ENCODE results near the gene ABCF2. TPM values are rescaled to one million over a fixed set of nuclear protein-coding genes. Genes with fewer than 3 reads are reported as not detected.

ABCF2 gene
- total and polyA plus RNA-seq, 2 donors (not counting 1 experiment from before 2014, with no cell fraction given) = 16.1 to 30.2 TPM

DNA sequence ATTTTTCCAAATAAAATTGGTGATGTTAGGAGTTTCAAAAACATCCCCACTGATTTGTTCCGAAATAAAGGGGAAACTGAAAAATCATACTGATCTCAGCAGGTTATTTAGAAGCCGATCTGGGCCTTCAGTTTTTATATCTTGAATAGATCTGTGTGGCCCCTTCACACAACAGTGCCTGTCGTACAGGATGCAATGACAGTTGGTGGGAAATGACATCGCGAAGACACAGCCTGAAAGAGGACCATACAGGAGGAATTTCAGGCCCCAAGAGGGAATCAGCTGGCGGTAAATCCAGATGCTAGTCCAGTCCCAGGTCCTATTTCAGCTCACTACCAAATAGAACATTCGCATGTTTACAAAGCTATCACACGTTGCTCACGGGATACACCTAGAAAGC lies 19.7 kb downstream of the ABCF2 start:
- no peak for DNase-seq
- H3K9me3 Mint-ChIP-seq (ENCODE audit: insufficient read depth) = no peaks in the 10 kb centered on the region

GRCh38 chr7:151206914-151207313 lies 20.1 kb downstream of the ABCF2 start:
- no peak overlapping the region for H3K4me3 Mint-ChIP-seq
- no peak for ATAC-seq (ENCODE audit: low read depth)

More for the DNA sequence above, 19.7 kb downstream of the ABCF2 start:
- Histone ChIP-seq H3K27ac (ENCODE audit: low read length in 2 of 2) (no peak overlapping the region), H4K20me1 (ENCODE audit: control insufficient read depth, insufficient read depth, low read length, poor library complexity, severe bottlenecking) (no peaks in the 10 kb centered on the region), H3K36me3 (replicated peaks in 1 of 2; ENCODE audit: control extremely low read depth in 1 of 2, control insufficient read depth in 1 of 2, extremely low read depth in 1 of 2, insufficient read depth in 2 of 2, low read length in 1 of 2) (no peaks in the 10 kb centered on the region), H3K4me3 (ENCODE audit: control extremely low read depth in 1 of 5, extremely low read depth in 1 of 5, insufficient read depth in 1 of 5, low read depth in 2 of 5, low read length in 4 of 5) (no peak overlapping the region), H3K4me2 (replicated peaks; ENCODE audit: low read depth, low read length, poor library complexity, severe bottlenecking) (no peak overlapping the region), H3K4me1 (ENCODE audit: control insufficient read depth in 2 of 2, insufficient read depth in 2 of 2, low read length in 2 of 2) (no peaks in the 10 kb centered on the region), H3K27me3 (replicated peaks in 1 of 4; ENCODE audit: control extremely low read depth in 1 of 4, control insufficient read depth in 3 of 4, insufficient read depth in 4 of 4, low read length in 3 of 4) (peaks cover 0 to 22% (median 1%) of the 10 kb centered on the region in 4 experiments), H3K79me2 (ENCODE audit: control insufficient read depth, insufficient read depth, low read length) (no peaks in the 10 kb centered on the region), H2AFZ (ENCODE audit: insufficient read depth, low read depth, low read length, poor library complexity, severe bottlenecking) (no peak overlapping the region), H3K9me3 (ENCODE audit: control extremely low read depth in 1 of 3, control insufficient read depth in 2 of 3, insufficient read depth in 1 of 3, low read length in 2 of 3) (no peaks in the 10 kb centered on the region), H3K9ac (ENCODE audit: low read length) (no peak overlapping the region)
- CTCF ChIA-PET = no interaction called here
- intact Hi-C loops (cut with micrococcal nuclease) = no loop called here
- ATAC-seq (ENCODE audit: low read depth) = no peak
- no peak overlapping the region for H3K4me3 Mint-ChIP-seq
- WGBS (ENCODE audit: insufficient coverage) = 9% methylated on average over 9 of the region's 9 CpGs
- no peak overlapping the region for H3K27ac Mint-ChIP-seq
- H3K27me3 Mint-ChIP-seq = peaks cover 18% of the 10 kb centered on the region
- TF ChIP-seq, protein P1, sequence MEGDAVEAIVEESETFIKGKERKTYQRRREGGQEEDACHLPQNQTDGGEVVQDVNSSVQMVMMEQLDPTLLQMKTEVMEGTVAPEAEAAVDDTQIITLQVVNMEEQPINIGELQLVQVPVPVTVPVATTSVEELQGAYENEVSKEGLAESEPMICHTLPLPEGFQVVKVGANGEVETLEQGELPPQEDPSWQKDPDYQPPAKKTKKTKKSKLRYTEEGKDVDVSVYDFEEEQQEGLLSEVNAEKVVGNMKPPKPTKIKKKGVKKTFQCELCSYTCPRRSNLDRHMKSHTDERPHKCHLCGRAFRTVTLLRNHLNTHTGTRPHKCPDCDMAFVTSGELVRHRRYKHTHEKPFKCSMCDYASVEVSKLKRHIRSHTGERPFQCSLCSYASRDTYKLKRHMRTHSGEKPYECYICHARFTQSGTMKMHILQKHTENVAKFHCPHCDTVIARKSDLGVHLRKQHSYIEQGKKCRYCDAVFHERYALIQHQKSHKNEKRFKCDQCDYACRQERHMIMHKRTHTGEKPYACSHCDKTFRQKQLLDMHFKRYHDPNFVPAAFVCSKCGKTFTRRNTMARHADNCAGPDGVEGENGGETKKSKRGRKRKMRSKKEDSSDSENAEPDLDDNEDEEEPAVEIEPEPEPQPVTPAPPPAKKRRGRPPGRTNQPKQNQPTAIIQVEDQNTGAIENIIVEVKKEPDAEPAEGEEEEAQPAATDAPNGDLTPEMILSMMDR (IDR thresholded peaks at IDR 0.05) = no peak
- no peak for TF ChIP-seq EZH2 (IDR thresholded peaks at IDR 0.05; ENCODE audit: borderline replicate concordance, insufficient read depth, low read depth, low read length, poor library complexity, severe bottlenecking)
- POLR2A ChIA-PET = no interaction called here
- no peaks in the 10 kb centered on the region for H3K4me1 Mint-ChIP-seq

More at GRCh38 chr7:151206914-151207313, 20.1 kb downstream of the ABCF2 start:
- H3K27me3 Mint-ChIP-seq = peaks cover 18% of the 10 kb centered on the region
- H3K9ac ChIP-seq (ENCODE audit: low read length) = no peak overlapping the region
- H3K79me2 ChIP-seq (ENCODE audit: control insufficient read depth, insufficient read depth, low read length) = no peaks in the 10 kb centered on the region
- ChIA-PET POLR2A (no interaction called here), CTCF (no interaction called here)
- H3K9me3 ChIP-seq (ENCODE audit: control extremely low read depth in 1 of 3, control insufficient read depth in 2 of 3, insufficient read depth in 1 of 3, low read length in 2 of 3) = no peaks in the 10 kb centered on the region
- no peak overlapping the region for H3K4me2 ChIP-seq (replicated peaks; ENCODE audit: low read depth, low read length, poor library complexity, severe bottlenecking)
- no peak overlapping the region for H2AFZ ChIP-seq (ENCODE audit: insufficient read depth, low read depth, low read length, poor library complexity, severe bottlenecking)
- no peak overlapping the region for H3K27ac Mint-ChIP-seq
- no peaks in the 10 kb centered on the region for H3K4me1 Mint-ChIP-seq
- H4K20me1 ChIP-seq (ENCODE audit: control insufficient read depth, insufficient read depth, low read length, poor library complexity, severe bottlenecking) = no peaks in the 10 kb centered on the region
- H3K9me3 Mint-ChIP-seq (ENCODE audit: insufficient read depth) = no peaks in the 10 kb centered on the region
- H3K4me1 ChIP-seq (ENCODE audit: control insufficient read depth in 2 of 2, insufficient read depth in 2 of 2, low read length in 2 of 2) = no peaks in the 10 kb centered on the region
- no peak for TF ChIP-seq EZH2 (IDR thresholded peaks at IDR 0.05; ENCODE audit: borderline replicate concordance, insufficient read depth, low read depth, low read length, poor library complexity, severe bottlenecking)
- TF ChIP-seq, protein P1 (IDR thresholded peaks at IDR 0.05) = no peak
- 13% methylated on average over 6 of the region's 9 CpGs for WGBS (ENCODE audit: insufficient coverage)
- no peaks in the 10 kb centered on the region for H3K36me3 ChIP-seq (replicated peaks in 1 of 2; ENCODE audit: control extremely low read depth in 1 of 2, control insufficient read depth in 1 of 2, extremely low read depth in 1 of 2, insufficient read depth in 2 of 2, low read length in 1 of 2)
- H3K27me3 ChIP-seq (replicated peaks in 1 of 4; ENCODE audit: control extremely low read depth in 1 of 4, control insufficient read depth in 3 of 4, insufficient read depth in 4 of 4, low read length in 3 of 4) = peaks cover 0 to 22% (median 1%) of the 10 kb centered on the region in 4 experiments
- intact Hi-C loops (cut with micrococcal nuclease) = no loop called here
- DNase-seq = no peak
- no peak overlapping the region for H3K4me3 ChIP-seq (ENCODE audit: control extremely low read depth in 1 of 5, extremely low read depth in 1 of 5, insufficient read depth in 1 of 5, low read depth in 2 of 5, low read length in 4 of 5)
- no peak overlapping the region for H3K27ac ChIP-seq (ENCODE audit: low read length in 2 of 2)
